Body of pancreas (tissue), 4 donors: ENCODE results near the gene UGGT1. TPM values are rescaled to one million over a fixed set of nuclear protein-coding genes. Genes with fewer than 3 reads are reported as not detected.

Source experiments
- ATAC-seq: fragments of 150-250 bp; one replicate; pipeline ENCODE4 v1.9.1; 2016
- DNase-seq, 4 donors: peaks; one replicate each; pipeline ENCODE4 v3.0.0-alpha.2; 2019
- H3K27ac ChIP-seq, 4 donors: fragments of 200-600 bp; sonication (generic); 1 replicate in 3 of 4; 2 replicates in 1 of 4; pipeline versions ENCODE4 v1.5.1 to v1.6.1; 2016 to 2019; ENCODE audit warnings: mild to moderate bottlenecking in 1 of 4, mixed read lengths in 1 of 4, moderate library complexity in 1 of 4
- H3K27me3 ChIP-seq, 2 donors: fragments of 200-600 bp; sonication (generic); one replicate each; pipeline ENCODE4 v1.6.0; 2016; ENCODE audit warnings: mild to moderate bottlenecking in 1 of 2
- H3K36me3 ChIP-seq, 2 donors: fragments of 200-600 bp; sonication (generic); replicated peaks in 1 of 2; 2 replicates each; pipeline ENCODE4 v1.5.1; 2016; ENCODE audit warnings: low read depth in 2 of 2; ENCODE audit not compliant: insufficient read depth in 1 of 2
- H3K4me1 ChIP-seq: fragments of 200-600 bp; sonication (generic); one replicate; pipeline ENCODE4 v1.6.0; 2016
- H3K4me3 ChIP-seq, 2 donors: fragments of 200-600 bp; sonication (generic); 1 replicate in 1 of 2; 2 replicates in 1 of 2; pipeline ENCODE4 v1.5.1; 2016 to 2019
- H3K9me3 ChIP-seq, 3 donors: fragments of 200-600 bp; sonication (generic); 1 replicate in 2 of 3; 2 replicates in 1 of 3; pipeline ENCODE4 v1.5.1; 2016
- CTCF ChIP-seq, 7 experiments: fragments of 450-650 bp in 4 of 7; fragments of 200-600 bp in 3 of 7; sonication (generic) in 3 of 7; IDR thresholded peaks; one replicate each; pipeline ENCODE4 v1.5.1; 2016 to 2019; ENCODE audit warnings: antibody characterized with exemption in 7 of 7
- POLR2A ChIP-seq, 3 donors: fragments of 450-650 bp; IDR thresholded peaks; one replicate each; pipeline ENCODE4 v1.6.1; 2016; ENCODE audit warnings: antibody characterized with exemption in 3 of 3, mild to moderate bottlenecking in 2 of 3
- WGBS, 2 donors: methylation state at CpG; one replicate each; pipeline ENCODE4 v1.1.5; 2017; 5-methylcytosine and 5-hydroxymethylcytosine counted together
- intact Hi-C: fragments of 100-400 bp; cut with DNase I; formaldehyde crosslinking; loops from one replicate; pipeline ENCODE4 v1.15.1; 2023
- total RNA-seq, 2 donors: library from RNA; depleted of rRNA; stranded (reverse); fragments of >200 nt; gene quantifications; one replicate each; pipeline ENCODE4 v1.1.0, GENCODE V29; 2016

The UGGT1 gene
- total RNA-seq, 2 donors from 2014 or later = 38.2 to 42.0 TPM

GRCh38 chr2:128086244-128086643 lies 4.8 kb upstream of the UGGT1 start:
- ATAC-seq (no peak), DNase-seq (no peak)
- Histone ChIP-seq H3K9me3 (no peaks in the 10 kb centered on the region), H3K4me1 (no peaks in the 10 kb centered on the region), H3K4me3 (no peak overlapping the region), H3K36me3 (no peaks in the 10 kb centered on the region), H3K27me3 (no peaks in the 10 kb centered on the region), H3K27ac (no peak overlapping the region)
- 80 to 81% methylated on average over 3 of the region's 3 CpGs for WGBS, 2 donors
- TF ChIP-seq CTCF (IDR thresholded peaks at IDR 0.05) (no peak), POLR2A (IDR thresholded peaks at IDR 0.05) (no peak)
- intact Hi-C loops = loop anchor here (10.0 kb wide), 1 partner anchor 51 kb away; no protein-coding TSS in a partner anchor

GRCh38 chr2:128090575-128090944 lies 440 bp upstream of the UGGT1 start:
- Histone ChIP-seq H3K27ac (peak overlapping the region; percentile 68 to 92 (median 90)), H3K36me3 (no peaks in the 10 kb centered on the region), H3K27me3 (no peaks in the 10 kb centered on the region), H3K9me3 (no peaks in the 10 kb centered on the region), H3K4me3 (peak overlapping the region in 1 of 2 donors; percentile 48), H3K4me1 (peaks cover 23% of the 10 kb centered on the region)
- intact Hi-C loops = no loop called here
- TF ChIP-seq POLR2A (IDR thresholded peaks at IDR 0.05) (no peak), CTCF (IDR thresholded peaks at IDR 0.05) (no peak)
- DNase-seq (no peak), ATAC-seq (no peak)
- 0 to 1% methylated on average over 4 of the region's 4 CpGs for WGBS, 2 donors

GRCh38 chr2:128091726-128092080 lies 703 bp downstream of the UGGT1 start:
- H3K4me1 ChIP-seq = peaks cover 23% of the 10 kb centered on the region
- TF ChIP-seq CTCF (IDR thresholded peaks at IDR 0.05) (no peak), POLR2A (IDR thresholded peaks at IDR 0.05) (no peak)
- H3K27me3 ChIP-seq = no peaks in the 10 kb centered on the region
- intact Hi-C loops = no loop called here
- no peaks in the 10 kb centered on the region for H3K36me3 ChIP-seq
- H3K9me3 ChIP-seq = no peaks in the 10 kb centered on the region
- H3K27ac ChIP-seq = peak overlapping the region in 3 of 4 donors; percentile 68 to 92 (median 89)
- H3K4me3 ChIP-seq = peak overlapping the region; percentile 9 to 48
- ATAC-seq (no peak), DNase-seq (no peak)
- 0% methylated on average over 9 of the region's 9 CpGs for WGBS, 2 donors

- intact Hi-C loops = no loop called here
- Histone ChIP-seq H3K9me3 (no peaks in the 10 kb centered on the region), H3K4me1 (peaks cover 23% of the 10 kb centered on the region), H3K27ac (no peak overlapping the region), H3K4me3 (no peak overlapping the region), H3K36me3 (no peaks in the 10 kb centered on the region), H3K27me3 (no peaks in the 10 kb centered on the region)
- 41 to 53% methylated on average over 3 of the region's 3 CpGs for WGBS, 2 donors
- no peak for ATAC-seq
- DNase-seq = no peak
- TF ChIP-seq POLR2A (IDR thresholded peaks at IDR 0.05) = no peak
- TF ChIP-seq CTCF (IDR thresholded peaks at IDR 0.05) = no peak
Observed at GRCh38 chr2:128092656-128093055, 1.7 kb downstream of the UGGT1 start.

GRCh38 chr2:128093762-128094161 lies 2.8 kb downstream of the UGGT1 start:
- no peak overlapping the region for H3K27ac ChIP-seq
- intact Hi-C loops = no loop called here
- 54 to 56% methylated on average over 5 of the region's 5 CpGs for WGBS, 2 donors
- H3K36me3 ChIP-seq = peaks cover 0 to 4% of the 10 kb centered on the region in 2 donors
- ATAC-seq (no peak), DNase-seq (no peak)
- H3K4me3 ChIP-seq = no peak overlapping the region
- H3K9me3 ChIP-seq = no peaks in the 10 kb centered on the region
- peaks cover 23% of the 10 kb centered on the region for H3K4me1 ChIP-seq
- TF ChIP-seq CTCF (IDR thresholded peaks at IDR 0.05) = no peak
- TF ChIP-seq POLR2A (IDR thresholded peaks at IDR 0.05) = no peak
- no peaks in the 10 kb centered on the region for H3K27me3 ChIP-seq
